HEK293T (cell line): Measurements from ENCODE around the gene PITX1.

Source experiments
- BHLHE40 ChIP-seq: fragments of 450-650 bp; IDR thresholded peaks from 2 replicates; pipeline ENCODE4 v1.6.1; 2016; ENCODE audit warnings: mild to moderate bottlenecking, moderate library complexity, borderline replicate concordance
- ELF4 ChIP-seq: fragments of 450-650 bp; IDR thresholded peaks from 2 replicates; pipeline ENCODE4 v1.6.1; 2017; ENCODE audit warnings: antibody characterized with exemption
- FOXK2 ChIP-seq: fragments of 450-650 bp; IDR thresholded peaks from 2 replicates; pipeline ENCODE4 v1.6.1; 2016; ENCODE audit warnings: mild to moderate bottlenecking
- LEF1 ChIP-seq: fragments of 450-650 bp; IDR thresholded peaks from 2 replicates; pipeline ENCODE4 v1.6.1; 2017; ENCODE audit warnings: mild to moderate bottlenecking, borderline replicate concordance
- SP1 ChIP-seq: fragments of 450-650 bp; IDR thresholded peaks from 2 replicates; pipeline ENCODE4 v1.6.1; 2017
- ZNF384 ChIP-seq: fragments of 450-650 bp; IDR thresholded peaks from 2 replicates; pipeline ENCODE4 v1.6.1; 2016

- no peak for TF ChIP-seq FOXK2
- no peak for TF ChIP-seq SP1
- no peak for TF ChIP-seq ZNF384
- TF ChIP-seq LEF1, result no peak
- TF ChIP-seq BHLHE40, result no peak
- no peak for TF ChIP-seq ELF4
Observed at GRCh38 chr5:135029477-135030122, 4.4 kb downstream of the PITX1 start.
